Measurements from ENCODE around the gene PLEKHB1.

GRCh38 chr11:73651661-73652045, 5.3 kb downstream of the PLEKHB1 start:
- TF ChIP-seq CTCF (conservative IDR thresholded peaks at IDR 0.05 in 1 of 2, IDR thresholded peaks at IDR 0.05 in 1 of 2; ENCODE audit: extremely low read depth in 1 of 2, insufficient read depth in 1 of 2, low read depth in 1 of 2, low read length in 2 of 2) (no peak), EZH2 (IDR thresholded peaks at IDR 0.05; ENCODE audit: borderline replicate concordance, low read length) (no peak)
